22Rv1 (cell line): Measurements from ENCODE around the gene DIAPH2.

Experiments
- H3K27ac ChIP-seq: fragments of 450-650 bp; 2 replicates; pipeline ENCODE4 v1.5.1; 2017
- ZFX ChIP-seq: fragments of 450-650 bp; IDR thresholded peaks from 2 replicates; pipeline ENCODE4 v1.6.1; 2017; ENCODE audit warnings: antibody characterized with exemption, borderline replicate concordance
- TF ChIP-seq, protein P1 (sequence below): fragments of 450-650 bp; IDR thresholded peaks from 2 replicates; pipeline ENCODE4 v1.5.1; 2017; ENCODE audit warnings: mild to moderate bottlenecking

The DIAPH2 gene

DNA sequence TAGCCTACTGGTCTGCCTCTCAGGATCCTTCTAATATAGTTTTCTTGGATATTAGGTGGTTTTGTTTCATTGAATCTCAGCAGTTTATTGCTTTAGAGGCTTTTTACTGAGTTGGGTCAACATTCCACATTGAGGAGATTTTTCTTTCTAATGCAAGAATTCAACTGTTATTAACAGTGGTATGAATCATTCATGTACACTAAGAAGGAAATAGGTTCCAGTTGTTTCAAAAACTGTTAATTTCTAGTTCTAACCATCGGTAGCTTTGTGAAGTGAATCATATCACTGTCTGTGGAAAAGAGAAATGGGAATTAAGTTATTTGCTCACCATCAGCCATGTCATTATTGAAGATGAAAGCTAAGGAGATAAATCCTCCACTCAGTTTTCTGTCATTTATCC, 530.5 kb downstream of the DIAPH2 start:
- TF ChIP-seq, protein P1, sequence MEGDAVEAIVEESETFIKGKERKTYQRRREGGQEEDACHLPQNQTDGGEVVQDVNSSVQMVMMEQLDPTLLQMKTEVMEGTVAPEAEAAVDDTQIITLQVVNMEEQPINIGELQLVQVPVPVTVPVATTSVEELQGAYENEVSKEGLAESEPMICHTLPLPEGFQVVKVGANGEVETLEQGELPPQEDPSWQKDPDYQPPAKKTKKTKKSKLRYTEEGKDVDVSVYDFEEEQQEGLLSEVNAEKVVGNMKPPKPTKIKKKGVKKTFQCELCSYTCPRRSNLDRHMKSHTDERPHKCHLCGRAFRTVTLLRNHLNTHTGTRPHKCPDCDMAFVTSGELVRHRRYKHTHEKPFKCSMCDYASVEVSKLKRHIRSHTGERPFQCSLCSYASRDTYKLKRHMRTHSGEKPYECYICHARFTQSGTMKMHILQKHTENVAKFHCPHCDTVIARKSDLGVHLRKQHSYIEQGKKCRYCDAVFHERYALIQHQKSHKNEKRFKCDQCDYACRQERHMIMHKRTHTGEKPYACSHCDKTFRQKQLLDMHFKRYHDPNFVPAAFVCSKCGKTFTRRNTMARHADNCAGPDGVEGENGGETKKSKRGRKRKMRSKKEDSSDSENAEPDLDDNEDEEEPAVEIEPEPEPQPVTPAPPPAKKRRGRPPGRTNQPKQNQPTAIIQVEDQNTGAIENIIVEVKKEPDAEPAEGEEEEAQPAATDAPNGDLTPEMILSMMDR, result no peak
- TF ChIP-seq ZFX, result no peak
- H3K27ac ChIP-seq, result no peak overlapping the region

DNA sequence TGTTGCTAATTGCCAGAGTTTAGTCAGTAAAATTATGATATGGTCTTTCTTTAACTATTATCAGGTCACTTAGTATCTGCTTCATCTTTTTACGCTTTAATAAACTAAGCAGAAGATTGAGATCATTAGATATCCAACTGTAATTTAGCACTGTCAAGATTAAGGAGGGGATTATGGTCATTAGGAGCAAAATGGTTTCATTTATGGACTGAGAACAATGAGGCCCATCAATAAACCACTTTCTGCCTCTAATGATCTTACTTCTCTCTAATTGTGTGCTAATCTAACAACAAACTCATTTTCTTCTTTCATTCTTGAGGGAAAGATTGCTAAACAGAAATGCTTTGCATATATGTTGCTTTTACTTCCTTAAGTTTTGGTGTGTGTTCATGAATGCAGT, 539.5 kb downstream of the DIAPH2 start:
- H3K27ac ChIP-seq, result no peak overlapping the region
- no peak for TF ChIP-seq ZFX
- TF ChIP-seq, protein P1, result no peak

DNA sequence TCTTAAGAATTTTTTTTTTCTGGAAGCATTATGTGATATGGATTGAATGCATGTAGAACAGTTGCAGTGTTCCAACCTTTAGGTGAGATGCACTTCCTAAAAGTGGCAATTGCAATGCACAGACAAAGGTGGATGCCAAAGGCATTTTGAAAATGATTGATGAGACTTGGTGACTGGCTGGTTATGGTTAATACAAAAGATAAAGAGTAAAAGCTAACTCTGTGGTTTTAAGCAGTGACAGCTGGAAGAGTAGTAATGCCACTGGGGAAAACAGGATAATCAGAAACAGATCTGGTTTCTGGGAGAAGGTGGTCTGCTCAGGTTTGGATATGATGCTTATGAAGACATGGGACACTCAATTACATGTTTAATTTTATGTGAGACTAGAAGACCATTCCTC, 544.7 kb downstream of the DIAPH2 start:
- no peak for TF ChIP-seq ZFX
- TF ChIP-seq, protein P1, result no peak
- no peak overlapping the region for H3K27ac ChIP-seq

DNA sequence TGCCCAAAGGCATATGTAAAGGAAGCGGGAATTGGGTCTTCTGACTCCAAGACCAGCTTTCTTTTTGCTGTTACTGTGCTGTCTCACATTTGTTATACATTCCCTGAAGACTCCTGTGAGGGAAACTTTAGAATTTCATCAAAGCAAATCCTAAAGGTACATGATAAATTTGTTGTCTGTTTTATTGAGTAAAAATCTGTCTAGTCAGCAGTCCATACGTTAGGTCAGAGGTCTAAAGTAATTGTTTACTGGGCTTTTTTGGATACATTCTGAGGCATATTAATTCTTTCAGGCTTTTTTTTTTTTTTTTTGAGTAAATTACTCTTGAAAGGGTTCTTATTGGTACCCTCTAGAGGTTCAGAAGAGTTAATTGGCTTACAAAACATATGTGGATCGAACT, 546.3 kb downstream of the DIAPH2 start:
- TF ChIP-seq ZFX, result no peak
- TF ChIP-seq, protein P1, result no peak
- no peak overlapping the region for H3K27ac ChIP-seq

DNA sequence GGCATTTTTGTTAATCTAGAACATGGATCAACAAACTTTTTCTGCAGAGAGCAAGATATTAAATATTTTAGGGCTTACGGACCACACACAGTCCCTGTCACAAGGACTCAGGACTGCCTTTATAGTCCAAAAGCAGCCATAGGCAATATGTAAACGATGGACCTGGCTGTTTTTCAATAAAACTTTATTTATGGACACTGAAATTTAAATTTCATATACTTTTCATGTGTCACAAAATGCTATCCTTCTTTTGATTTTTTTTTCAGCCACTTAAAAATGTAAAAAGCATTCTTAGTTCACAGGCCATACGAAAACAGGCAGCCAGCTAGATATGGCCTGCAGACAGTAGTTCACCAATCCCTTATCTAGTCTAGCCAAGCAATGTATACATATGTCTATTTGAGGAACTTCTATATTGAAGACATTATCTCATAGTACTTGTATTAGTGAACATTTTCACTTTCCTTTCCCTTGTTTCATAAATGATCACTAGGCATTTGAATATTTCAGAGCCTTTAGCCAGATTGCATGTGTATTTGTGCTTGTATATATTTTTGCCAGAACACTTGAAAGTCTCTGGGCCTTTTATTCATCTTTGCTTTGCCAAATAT, 549.9 kb downstream of the DIAPH2 start:
- TF ChIP-seq, protein P1, result no peak
- no peak for TF ChIP-seq ZFX

DNA sequence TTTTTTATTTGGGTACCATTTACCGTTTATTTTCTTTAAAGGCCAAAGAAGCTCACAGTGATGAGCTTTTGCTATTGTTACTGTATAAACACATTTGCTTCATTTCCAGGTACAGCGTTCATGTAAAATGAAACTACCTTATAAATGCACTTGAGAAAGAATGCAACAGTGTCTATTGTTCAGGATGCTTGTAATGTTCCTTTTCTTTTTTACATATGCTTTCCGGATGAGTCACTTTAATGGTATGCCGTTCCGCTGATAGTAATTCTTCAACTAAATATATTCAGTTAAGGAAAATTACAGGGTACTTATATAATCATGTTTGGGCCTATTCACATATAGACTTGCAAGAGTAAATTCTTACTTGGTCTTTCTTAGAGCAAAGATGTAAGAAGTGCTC, 554.0 kb downstream of the DIAPH2 start:
- TF ChIP-seq, protein P1, result no peak
- TF ChIP-seq ZFX, result no peak
- no peak overlapping the region for H3K27ac ChIP-seq

More for the DNA sequence above, 549.9 kb downstream of the DIAPH2 start:
- H3K27ac ChIP-seq, result no peak overlapping the region

DNA sequence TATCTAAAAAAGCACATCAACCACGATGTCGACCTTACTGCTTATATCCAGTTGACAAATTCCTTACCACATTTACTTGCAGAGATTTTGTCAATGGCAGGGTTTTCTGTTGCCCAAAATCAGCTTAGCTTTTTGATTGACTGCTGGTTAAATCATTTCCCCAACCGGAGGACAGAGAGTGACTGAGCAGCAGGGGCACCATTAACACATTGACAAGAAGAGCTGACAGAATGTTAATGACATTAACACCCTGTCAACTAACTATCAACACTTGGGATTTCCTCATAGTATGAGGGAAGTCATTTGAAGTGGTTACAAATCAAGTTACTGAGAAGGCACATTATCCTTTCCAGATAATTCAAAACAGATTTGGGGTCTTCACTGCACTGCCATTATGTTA, 567.5 kb downstream of the DIAPH2 start:
- TF ChIP-seq ZFX, result no peak
- TF ChIP-seq, protein P1, result no peak
- no peak overlapping the region for H3K27ac ChIP-seq
